ENCODE data around the gene URGCP. TPM values are rescaled to one million over a fixed set of nuclear protein-coding genes. Genes with fewer than 3 reads are reported as not detected.

Gene URGCP
- polyA plus RNA-seq, 1 donor, result 39.2 TPM

- no peak for DNase-seq
These were observed 30.2 kb downstream of the URGCP start for GRCh38 chr7:43876241-43876640.

- no peak for DNase-seq
These were observed 33.1 kb downstream of the URGCP start for GRCh38 chr7:43873300-43873699.

- no peak for DNase-seq
These were observed 33.8 kb downstream of the URGCP start for GRCh38 chr7:43872406-43873110.

GRCh38 chr7:43871064-43871463, 35.3 kb downstream of the URGCP start:
- no peak for DNase-seq

GRCh38 chr7:43870316-43870715, 36.1 kb downstream of the URGCP start:
- DNase-seq, result no peak

GRCh38 chr7:43869867-43870240, 36.5 kb downstream of the URGCP start:
- no peak for DNase-seq

GRCh38 chr7:43869006-43869866, 37.2 kb downstream of the URGCP start, which contains the start of gene MRPS24:
MRPS24 (minus strand) TSS chr7:43869517; CDS start chr7:43869495, 22 bp downstream.
- peak; percentile 93 for DNase-seq

- DNase-seq, result no peak
These were observed 37.8 kb downstream of the URGCP start for GRCh38 chr7:43868681-43869005.

GRCh38 chr7:43868181-43868580, 38.2 kb downstream of the URGCP start:
- DNase-seq, result no peak

- no peak for DNase-seq
These were observed 41.1 kb downstream of the URGCP start for GRCh38 chr7:43865277-43865676.

GRCh38 chr7:43864126-43864525, 42.3 kb downstream of the URGCP start:
- DNase-seq, result no peak

GRCh38 chr7:43856996-43857395, 49.4 kb downstream of the URGCP start:
- no peak for DNase-seq

GRCh38 chr7:43856316-43856715, 50.1 kb downstream of the URGCP start:
- DNase-seq, result no peak

GRCh38 chr7:43855176-43855575, 51.2 kb downstream of the URGCP start:
- DNase-seq, result no peak

- DNase-seq, result no peak
These were observed 54.6 kb downstream of the URGCP start for GRCh38 chr7:43851805-43852204.

GRCh38 chr7:43850348-43851116, 55.9 kb downstream of the URGCP start:
- DNase-seq, result no peak

- DNase-seq, result no peak
These were observed 57.3 kb downstream of the URGCP start for GRCh38 chr7:43849047-43849446.

GRCh38 chr7:43847496-43847895, 58.9 kb downstream of the URGCP start:
- no peak for DNase-seq

GRCh38 chr7:43844662-43845061, 61.7 kb downstream of the URGCP start:
- no peak for DNase-seq

- DNase-seq, result no peak
These were observed 62.1 kb downstream of the URGCP start for GRCh38 chr7:43844257-43844656.

GRCh38 chr7:43843296-43843695, 63.1 kb downstream of the URGCP start:
- DNase-seq, result no peak

GRCh38 chr7:43838201-43838658, 68.2 kb downstream of the URGCP start:
- no peak for DNase-seq

Measured in left kidney (tissue), 2 donors.